ENCODE results near the gene RND3. TPM values are rescaled to one million over a fixed set of nuclear protein-coding genes. Genes with fewer than 3 reads are reported as not detected.

Gene RND3
- total and polyA plus RNA-seq, 10 of the 15 experiments (the other 5 are each of a cell fraction or from before 2014, with no cell fraction given): 0.38 to 18.3 (median 0.93) TPM

- POLR2A ChIA-PET: interaction anchor here (0.6 to 7.0 kb wide), 6 partner anchors 14 to 298 kb away, joined by 3 to 45 read pairs (median 4); no protein-coding TSS in a partner anchor
- no TSS peak for BruUV-seq (replicated peaks)
- intact Hi-C loops (cut with micrococcal nuclease; ENCODE audit: unreplicated experiment): loop anchor here (5.0 kb wide), 1 partner anchor 340 kb away; no protein-coding TSS in a partner anchor
- no peak for FAIRE-seq
- no peak overlapping the region for H3K4me2 ChIP-seq (ENCODE audit: control insufficient read depth, insufficient read depth)
- no peaks in the 10 kb centered on the region for H3K36me3 ChIP-seq (ENCODE audit: control insufficient read depth in 2 of 2, insufficient read depth in 2 of 2, low read length in 1 of 2)
- ATAC-seq: no peak
- H3K27me3 ChIP-seq (replicated peaks in 1 of 2; ENCODE audit: control insufficient read depth in 2 of 2, insufficient read depth in 2 of 2, low read length in 1 of 2): no peaks in the 10 kb centered on the region; a peak in 1 of 4 replicates
- WGBS (ENCODE audit: insufficient coverage, insufficient replicate concordance, low lambda C conversion rate, missing lambda C conversion rate): 29% methylated on average over 3 of the region's 3 CpGs
- H3K27ac ChIP-seq (ENCODE audit: control insufficient read depth, insufficient read depth): no peak overlapping the region
- H3K9ac ChIP-seq (ENCODE audit: control insufficient read depth, insufficient read depth, low read length): no peak overlapping the region
- CTCF ChIA-PET: interaction anchor here (0.6 to 3.2 kb wide), 13 partner anchors 11 to 139 kb away, joined by 3 to 15 read pairs (median 4); no protein-coding TSS in a partner anchor
- RAD21 ChIA-PET (ENCODE audit: unreplicated experiment): interaction anchor here (0.7 to 11.2 kb wide), 16 partner anchors 8 to 345 kb away, joined by 3 to 143 read pairs (median 5); no protein-coding TSS in a partner anchor
- in situ Hi-C loops (cut with MboI): no loop called here
- SMC1A ChIA-PET (ENCODE audit: uncharacterized antibody, unreplicated experiment): interaction anchor here (0.8 to 6.5 kb wide), 18 partner anchors 9 to 673 kb away, joined by 3 to 66 read pairs (median 4); no protein-coding TSS in a partner anchor
- DNase-seq (ENCODE audit: low read depth, low spot score): no peak
- H3K4me3 ChIP-seq: no peak overlapping the region
- no peaks in the 10 kb centered on the region for H3K9me3 ChIP-seq (replicated peaks; ENCODE audit: control insufficient read depth, insufficient read depth, low read length)
- H3K4me1 ChIP-seq (ENCODE audit: control insufficient read depth, insufficient read depth, low read length): no peaks in the 10 kb centered on the region
- H3K79me2 ChIP-seq (ENCODE audit: control insufficient read depth, insufficient read depth, low read length): no peaks in the 10 kb centered on the region
- H4K20me1 ChIP-seq (ENCODE audit: control insufficient read depth, insufficient read depth): no peaks in the 10 kb centered on the region; the same call in 1 of the 2 replicates
- no peak overlapping the region for H2AFZ ChIP-seq (ENCODE audit: control insufficient read depth, low read depth, low read length)
- TF ChIP-seq POU2F2 (IDR thresholded peaks at IDR 0.05; ENCODE audit: borderline replicate concordance, low read depth, low read length) (no peak), TARDBP (IDR thresholded peaks at IDR 0.05; ENCODE audit: borderline replicate concordance) (no peak), IRF5 (IDR thresholded peaks at IDR 0.05; ENCODE audit: borderline replicate concordance) (no peak), NRF1 (conservative IDR thresholded peaks at IDR 0.05; ENCODE audit: low read depth, low read length) (no peak), RB1 (IDR thresholded peaks at IDR 0.05; ENCODE audit: borderline replicate concordance) (no peak), DPF2 (IDR thresholded peaks at IDR 0.05) (no peak), EED (IDR thresholded peaks at IDR 0.05; ENCODE audit: low read depth) (no peak), SRF (IDR thresholded peaks at IDR 0.05; ENCODE audit: low read depth in 2 of 2, low read length in 2 of 2) (no peak), RAD51 (IDR thresholded peaks at IDR 0.05) (no peak), PKNOX1 (IDR thresholded peaks at IDR 0.05) (no peak), ZNF592 (IDR thresholded peaks at IDR 0.05) (no peak), BHLHE40 (IDR thresholded peaks at IDR 0.05; ENCODE audit: borderline replicate concordance in 1 of 2, low read depth in 2 of 2, low read length in 1 of 2) (no peak)
These were observed 15.5 kb downstream of the RND3 start for GRCh38 chr2:150471813-150472510.
